Myocyte (in vitro differentiated cells): ENCODE measurements around the gene TAF6. TPM values are rescaled to one million over a fixed set of nuclear protein-coding genes. Genes with fewer than 3 reads are reported as not detected.
A peak's percentile ranks its signal among the peaks of the same experiment; 100 is the strongest.

Experiments used
- DNase-seq: peaks from one replicate; pipeline ENCODE4 v3.0.0-alpha.2; 2012; ENCODE audit warnings: low read depth
- total RNA-seq: library from RNA; depleted of rRNA; stranded (reverse); fragments of >200 nt; gene quantifications from 2 replicates; pipeline ENCODE4 v1.2.3, GENCODE V29; 2014

The TAF6 gene
- total RNA-seq, 1 donor from 2014 or later: 58.8 TPM

GRCh38 chr7:100124301-100125230, 5.4 kb upstream of the TAF6 start:
- no peak for DNase-seq

GRCh38 chr7:100122568-100122967, 3.4 kb upstream of the TAF6 start:
- no peak for DNase-seq

GRCh38 chr7:100122067-100122466, 2.9 kb upstream of the TAF6 start:
- DNase-seq: no peak

- no peak for DNase-seq
Observed at GRCh38 chr7:100120733-100121036, 1.5 kb upstream of the TAF6 start.

GRCh38 chr7:100119970-100120732, 993 bp upstream of the TAF6 start:
- DNase-seq: peak; percentile 80

- DNase-seq: no peak
Observed at GRCh38 chr7:100118388-100119071, 628 bp downstream of the TAF6 start.

- no peak for DNase-seq
Observed at GRCh38 chr7:100115026-100115425, 4.1 kb downstream of the TAF6 start.

- no peak for DNase-seq
Observed at GRCh38 chr7:100111914-100112313, 7.2 kb downstream of the TAF6 start.

- no peak for DNase-seq
Observed at GRCh38 chr7:100111156-100111555, 8.0 kb downstream of the TAF6 start.

GRCh38 chr7:100109521-100110163, 9.5 kb downstream of the TAF6 start:
- no peak for DNase-seq

GRCh38 chr7:100107890-100108289, 11.3 kb downstream of the TAF6 start:
- DNase-seq: no peak

- no peak for DNase-seq
Observed at GRCh38 chr7:100107125-100107737, 11.9 kb downstream of the TAF6 start.

GRCh38 chr7:100106633-100107032, 12.5 kb downstream of the TAF6 start:
- no peak for DNase-seq

GRCh38 chr7:100105534-100105933, 13.6 kb downstream of the TAF6 start:
- DNase-seq: no peak

- DNase-seq: peak; percentile 56
Observed at GRCh38 chr7:100102950-100103840, 16.0 kb downstream of the TAF6 start.

GRCh38 chr7:100101016-100101862, 17.9 kb downstream of the TAF6 start, which contains the start of the genes AP4M1 and MCM7:
Gene AP4M1, plus strand, starts transcription at chr7:100101643. Its CDS starts 72 bp downstream, at chr7:100101715.
Gene MCM7, minus strand, starts transcription at chr7:100101397. Its CDS starts 103 bp downstream, at chr7:100101294.
- DNase-seq: peak; percentile 100

- peak; percentile 100 for DNase-seq
Observed at GRCh38 chr7:100100420-100101015, 18.6 kb downstream of the TAF6 start.

GRCh38 chr7:100099452-100099851, 19.7 kb downstream of the TAF6 start:
- no peak for DNase-seq
